Neural cell (in vitro differentiated cells): Measurements from ENCODE around the gene BICC1. TPM values are rescaled to one million over a fixed set of nuclear protein-coding genes. Genes with fewer than 3 reads are reported as not detected.

Experiments
- H2AFZ ChIP-seq: fragments of 200-600, 300-800 bp; sonication (generic), shearing (Covaris generic); 2 replicates; pipeline ENCODE4 v1.6.0; 2014; ENCODE audit warnings: low read depth, mild to moderate bottlenecking, antibody characterized with exemption, low read length, moderate library complexity
- H3F3A ChIP-seq: fragments of 200-600 bp; shearing (Covaris generic); 2 replicates; pipeline ENCODE4 v1.6.1; 2016; ENCODE audit warnings: mild to moderate bottlenecking, moderate library complexity, mixed read lengths, antibody characterized with exemption, low read length; ENCODE audit not compliant: insufficient read depth, poor library complexity, severe bottlenecking
- H3K27ac ChIP-seq: fragments of 200-600, 300-800 bp; sonication (generic), shearing (Covaris generic); 2 replicates; pipeline ENCODE4 v1.5.1; 2014; ENCODE audit warnings: mild to moderate bottlenecking, low read length, moderate library complexity
- H3K27me3 ChIP-seq: fragments of 300-800, 200-600 bp; sonication (generic), shearing (Covaris generic); 2 replicates; pipeline ENCODE4 v1.6.0; 2014; ENCODE audit warnings: mild to moderate bottlenecking, low read depth, low read length, moderate library complexity; ENCODE audit not compliant: insufficient read depth
- H3K36me3 ChIP-seq: fragments of 300-800, 200-600 bp; sonication (generic), shearing (Covaris generic); 2 replicates; pipeline ENCODE4 v1.5.1; 2014; ENCODE audit warnings: mild to moderate bottlenecking, antibody characterized with exemption, low read length, moderate library complexity; ENCODE audit not compliant: insufficient read depth
- H3K4me2 ChIP-seq: fragments of 300-800, 200-600 bp; sonication (generic), shearing (Covaris generic); 2 replicates; pipeline ENCODE4 v1.6.0; 2014; ENCODE audit warnings: mild to moderate bottlenecking, low read length
- H3K4me3 ChIP-seq: fragments of 300-800, 200-600 bp; sonication (generic), shearing (Covaris generic); 2 replicates; pipeline ENCODE4 v1.5.1; 2014; ENCODE audit warnings: mild to moderate bottlenecking, low read length, moderate library complexity
- H3K79me2 ChIP-seq: fragments of 200-600 bp; shearing (Covaris generic); replicated peaks from 2 replicates; pipeline ENCODE4 v1.6.0; 2014; ENCODE audit warnings: mild to moderate bottlenecking, low read length, moderate library complexity; ENCODE audit not compliant: insufficient read depth
- H3K9ac ChIP-seq: fragments of 300-800, 200-600 bp; sonication (generic), shearing (Covaris generic); 2 replicates; pipeline ENCODE4 v1.6.1; 2016; ENCODE audit warnings: mild to moderate bottlenecking, low read length, mixed read lengths
- H3K9me2 ChIP-seq: fragments of 200-600 bp; shearing (Covaris generic); 2 replicates; pipeline ENCODE4 v1.6.1; 2016; ENCODE audit warnings: mild to moderate bottlenecking, low read length, mixed read lengths; ENCODE audit not compliant: insufficient read depth
- H3K9me3 ChIP-seq: fragments of 200-600, 300-800 bp; sonication (generic), shearing (Covaris generic); 2 replicates; pipeline ENCODE4 v1.6.1; 2016; ENCODE audit warnings: mild to moderate bottlenecking, mixed run types, low read length, moderate library complexity, mixed read lengths
- H4K20me1 ChIP-seq: fragments of 200-600 bp; shearing (Covaris generic); 2 replicates; pipeline ENCODE4 v1.6.1; 2016; ENCODE audit warnings: mild to moderate bottlenecking, mixed run types; ENCODE audit not compliant: insufficient read depth
- EP300 ChIP-seq: fragments of 450-650 bp; conservative IDR thresholded peaks from 2 replicates; pipeline ENCODE4 v1.6.1; 2014; ENCODE audit warnings: antibody characterized with exemption, mild to moderate bottlenecking, moderate library complexity; ENCODE audit not compliant: poor library complexity, severe bottlenecking
- EZH2 ChIP-seq: fragments of 200-600, 300-800 bp; shearing (Covaris generic), sonication (generic); IDR thresholded peaks from 2 replicates; pipeline ENCODE4 v1.6.1; 2014; ENCODE audit warnings: antibody characterized with exemption, low read length, borderline replicate concordance, mild to moderate bottlenecking; ENCODE audit not compliant: insufficient read depth, poor library complexity, severe bottlenecking
- MXI1 ChIP-seq: fragments of 450-650 bp; conservative IDR thresholded peaks from 2 replicates; pipeline ENCODE4 v1.6.1; 2014; ENCODE audit warnings: antibody characterized with exemption, mild to moderate bottlenecking; ENCODE audit not compliant: poor library complexity, severe bottlenecking
- POLR2AphosphoS5 ChIP-seq: IDR thresholded peaks from 2 replicates; pipeline ENCODE4 v1.6.1; 2012
- RAD21 ChIP-seq: fragments of 450-650 bp; conservative IDR thresholded peaks from 2 replicates; pipeline ENCODE4 v1.6.1; 2014; ENCODE audit warnings: antibody characterized with exemption, mild to moderate bottlenecking, moderate library complexity
- REST ChIP-seq: IDR thresholded peaks from 2 replicates; pipeline ENCODE4 v1.6.1; 2012; ENCODE audit warnings: borderline replicate concordance
- SMC3 ChIP-seq: fragments of 450-650 bp; conservative IDR thresholded peaks from 2 replicates; pipeline ENCODE4 v1.6.1; 2014; ENCODE audit warnings: antibody characterized with exemption, mild to moderate bottlenecking, moderate library complexity; ENCODE audit not compliant: poor library complexity
- TAF1 ChIP-seq: IDR thresholded peaks from 2 replicates; pipeline ENCODE4 v1.6.1; 2012; ENCODE audit warnings: low read depth
- polyA plus RNA-seq: library from polyadenylated mRNA; depleted of rRNA; stranded (reverse); fragments of >200 nt; gene quantifications from 2 replicates; pipeline ENCODE4 v1.2.3, GENCODE V29; 2014
- TF ChIP-seq, protein P1 (sequence below): fragments of 450-650 bp; IDR thresholded peaks from 2 replicates; pipeline ENCODE4 v1.5.1; 2014; ENCODE audit warnings: antibody characterized with exemption, mild to moderate bottlenecking, moderate library complexity; ENCODE audit not compliant: poor library complexity, severe bottlenecking

BICC1 gene
- polyA plus RNA-seq, 1 donor from 2014 or later = 7.6 TPM

GRCh38 chr10:58844680-58845079, 332.0 kb downstream of the BICC1 start:
- Histone ChIP-seq H3K27me3 (no peaks in the 10 kb centered on the region), H3K4me3 (no peak overlapping the region), H3K4me2 (no peak overlapping the region), H4K20me1 (no peaks in the 10 kb centered on the region), H3K27ac (no peak overlapping the region), H3K9ac (no peak overlapping the region), H3K79me2 (no peaks in the 10 kb centered on the region), H3F3A (no peaks in the 10 kb centered on the region), H3K9me2 (no peaks in the 10 kb centered on the region), H2AFZ (no peak overlapping the region), H3K9me3 (no peaks in the 10 kb centered on the region), H3K36me3 (no peaks in the 10 kb centered on the region)
- TF ChIP-seq RAD21 (no peak), SMC3 (no peak), REST (no peak), EZH2 (no peak), EP300 (no peak), TAF1 (no peak), POLR2AphosphoS5 (no peak), MXI1 (no peak)
- TF ChIP-seq, protein P1, sequence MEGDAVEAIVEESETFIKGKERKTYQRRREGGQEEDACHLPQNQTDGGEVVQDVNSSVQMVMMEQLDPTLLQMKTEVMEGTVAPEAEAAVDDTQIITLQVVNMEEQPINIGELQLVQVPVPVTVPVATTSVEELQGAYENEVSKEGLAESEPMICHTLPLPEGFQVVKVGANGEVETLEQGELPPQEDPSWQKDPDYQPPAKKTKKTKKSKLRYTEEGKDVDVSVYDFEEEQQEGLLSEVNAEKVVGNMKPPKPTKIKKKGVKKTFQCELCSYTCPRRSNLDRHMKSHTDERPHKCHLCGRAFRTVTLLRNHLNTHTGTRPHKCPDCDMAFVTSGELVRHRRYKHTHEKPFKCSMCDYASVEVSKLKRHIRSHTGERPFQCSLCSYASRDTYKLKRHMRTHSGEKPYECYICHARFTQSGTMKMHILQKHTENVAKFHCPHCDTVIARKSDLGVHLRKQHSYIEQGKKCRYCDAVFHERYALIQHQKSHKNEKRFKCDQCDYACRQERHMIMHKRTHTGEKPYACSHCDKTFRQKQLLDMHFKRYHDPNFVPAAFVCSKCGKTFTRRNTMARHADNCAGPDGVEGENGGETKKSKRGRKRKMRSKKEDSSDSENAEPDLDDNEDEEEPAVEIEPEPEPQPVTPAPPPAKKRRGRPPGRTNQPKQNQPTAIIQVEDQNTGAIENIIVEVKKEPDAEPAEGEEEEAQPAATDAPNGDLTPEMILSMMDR = no peak

GRCh38 chr10:58846856-58847255, 334.2 kb downstream of the BICC1 start:
- no peaks in the 10 kb centered on the region for H3K9me2 ChIP-seq
- H3K4me3 ChIP-seq = no peak overlapping the region
- H4K20me1 ChIP-seq = no peaks in the 10 kb centered on the region
- H3K4me2 ChIP-seq = no peak overlapping the region
- H3K27me3 ChIP-seq = no peaks in the 10 kb centered on the region
- no peaks in the 10 kb centered on the region for H3K79me2 ChIP-seq
- no peaks in the 10 kb centered on the region for H3F3A ChIP-seq
- no peak for TF ChIP-seq EZH2
- TF ChIP-seq POLR2AphosphoS5 = no peak
- TF ChIP-seq REST = peak; percentile 39
- TF ChIP-seq EP300 = peak; percentile 37
- TF ChIP-seq TAF1 = no peak
- H3K27ac ChIP-seq = peak overlapping the region; percentile 48
- no peak overlapping the region for H3K9ac ChIP-seq
- no peak overlapping the region for H2AFZ ChIP-seq
- H3K9me3 ChIP-seq = peaks cover 6% of the 10 kb centered on the region
- no peaks in the 10 kb centered on the region for H3K36me3 ChIP-seq
